ENCODE measurements around the gene C1orf87. TPM values are rescaled to one million over a fixed set of nuclear protein-coding genes. Genes with fewer than 3 reads are reported as not detected.

The C1orf87 gene
- total and polyA plus RNA-seq, 2 donors (not counting 3 experiments of a cell fraction or from before 2014, with no cell fraction given), result not detected

GRCh38 chr1:59947047-59947938, 126.3 kb downstream of the C1orf87 start:
- POLR2A ChIA-PET, result no interaction called here
- peak; percentile 84 to 85 for TF ChIP-seq CTCF (IDR thresholded peaks at IDR 0.05; ENCODE audit: extremely low read depth in 1 of 2, insufficient read depth in 1 of 2, low read depth in 1 of 2, low read length in 2 of 2)
- TF ChIP-seq POLR2A (IDR thresholded peaks at IDR 0.05; ENCODE audit: low read depth, low read length), result no peak
- Histone ChIP-seq H3K9ac (replicated peaks; ENCODE audit: extremely low read depth, insufficient read depth, low read length) (no peak overlapping the region), H3K36me3 (ENCODE audit: control insufficient read depth in 2 of 2, extremely low read depth in 1 of 2, insufficient read depth in 2 of 2, low read length in 2 of 2) (no peaks in the 10 kb centered on the region), H4K20me1 (replicated peaks; ENCODE audit: control insufficient read depth, extremely low read depth, insufficient read depth, low read length) (no peaks in the 10 kb centered on the region), H3K4me1 (ENCODE audit: control insufficient read depth, extremely low read depth, insufficient read depth, low read length) (no peaks in the 10 kb centered on the region), H3K79me2 (ENCODE audit: control insufficient read depth, insufficient read depth, low read length) (no peaks in the 10 kb centered on the region), H3K27me3 (ENCODE audit: control insufficient read depth in 2 of 2, insufficient read depth in 2 of 2, low read length in 2 of 2) (peaks cover 0 to 10% of the 10 kb centered on the region in 2 experiments), H3K27ac (ENCODE audit: insufficient read depth, low read depth, low read length) (no peak overlapping the region), H3K9me1 (replicated peaks; ENCODE audit: control insufficient read depth, extremely low read depth, insufficient read depth, low read length) (no peaks in the 10 kb centered on the region), H3K4me3 (replicated peaks in 1 of 3; ENCODE audit: insufficient read depth in 1 of 3, low read depth in 1 of 3, low read length in 3 of 3) (no peak overlapping the region), H2AFZ (ENCODE audit: low read depth, low read length) (no peak overlapping the region), H3K4me2 (ENCODE audit: insufficient read depth, low read length) (no peak overlapping the region), H3K9me3 (replicated peaks; ENCODE audit: control insufficient read depth, insufficient read depth, low read length) (no peaks in the 10 kb centered on the region)
- FAIRE-seq (peak; percentile 88), DNase-seq (ENCODE audit: low read depth, low spot score) (peak; percentile 67)
- CTCF ChIA-PET, result interaction anchor here (0.5 to 3.8 kb wide), 57 partner anchors 9 to 1433 kb away, joined by 3 to 366 read pairs (median 5); partner anchors contain the start of gene CYP2J2
- no TSS peak for BruUV-seq (replicated peaks)
- intact Hi-C loops (cut with micrococcal nuclease), result loop anchor here (1.0 to 5.0 kb wide), 5 partner anchors 44 to 1431 kb away; no protein-coding TSS in a partner anchor
- dilution Hi-C loops (cut with MboI; ENCODE audit: extremely low pct_ligation_motif_present, low sequenced_read_pairs), result no loop called here

- H3K4me2 ChIP-seq (ENCODE audit: insufficient read depth, low read length), result no peak overlapping the region
- no peak overlapping the region for H3K9ac ChIP-seq (replicated peaks; ENCODE audit: extremely low read depth, insufficient read depth, low read length)
- dilution Hi-C loops (cut with MboI; ENCODE audit: extremely low pct_ligation_motif_present, low sequenced_read_pairs) (no loop called here), intact Hi-C loops (cut with micrococcal nuclease) (loop anchor here (5.0 kb wide), 1 partner anchor 1203 kb away; no protein-coding TSS in a partner anchor)
- no peak overlapping the region for H3K27ac ChIP-seq (ENCODE audit: insufficient read depth, low read depth, low read length)
- H3K36me3 ChIP-seq (ENCODE audit: control insufficient read depth in 2 of 2, extremely low read depth in 1 of 2, insufficient read depth in 2 of 2, low read length in 2 of 2), result no peaks in the 10 kb centered on the region
- no peak for TF ChIP-seq GATA2 (IDR thresholded peaks at IDR 0.05; ENCODE audit: insufficient read depth, insufficient read length, low read depth, low read length)
- TF ChIP-seq CTCF (IDR thresholded peaks at IDR 0.05; ENCODE audit: extremely low read depth in 1 of 2, insufficient read depth in 1 of 2, low read depth in 1 of 2, low read length in 2 of 2), result no peak
- no peak for TF ChIP-seq MYC (IDR thresholded peaks at IDR 0.05; ENCODE audit: low read depth, low read length)
- TF ChIP-seq FOS (IDR thresholded peaks at IDR 0.05; ENCODE audit: borderline replicate concordance, insufficient read depth, low read length), result no peak
- no peak for TF ChIP-seq JUN (IDR thresholded peaks at IDR 0.05; ENCODE audit: borderline replicate concordance, insufficient read depth, insufficient read length, low read depth)
- FAIRE-seq (no peak), DNase-seq (ENCODE audit: low read depth, low spot score) (no peak)
- H4K20me1 ChIP-seq (replicated peaks; ENCODE audit: control insufficient read depth, extremely low read depth, insufficient read depth, low read length), result no peaks in the 10 kb centered on the region
- CTCF ChIA-PET, result interaction anchor here (1.0 to 3.8 kb wide), 10 partner anchors 8 to 182 kb away, joined by 3 to 366 read pairs (median 11); no protein-coding TSS in a partner anchor
- no peak overlapping the region for H2AFZ ChIP-seq (ENCODE audit: low read depth, low read length)
- H3K79me2 ChIP-seq (ENCODE audit: control insufficient read depth, insufficient read depth, low read length), result no peaks in the 10 kb centered on the region
- POLR2A ChIA-PET, result no interaction called here
- H3K4me3 ChIP-seq (replicated peaks in 1 of 3; ENCODE audit: insufficient read depth in 1 of 3, low read depth in 1 of 3, low read length in 3 of 3), result no peak overlapping the region
- H3K9me1 ChIP-seq (replicated peaks; ENCODE audit: control insufficient read depth, extremely low read depth, insufficient read depth, low read length), result no peaks in the 10 kb centered on the region
- BruUV-seq (replicated peaks), result no TSS peak
- no peaks in the 10 kb centered on the region for H3K9me3 ChIP-seq (replicated peaks; ENCODE audit: control insufficient read depth, insufficient read depth, low read length)
- no peaks in the 10 kb centered on the region for H3K4me1 ChIP-seq (ENCODE audit: control insufficient read depth, extremely low read depth, insufficient read depth, low read length)
- peaks cover 0 to 10% of the 10 kb centered on the region in 2 experiments for H3K27me3 ChIP-seq (ENCODE audit: control insufficient read depth in 2 of 2, insufficient read depth in 2 of 2, low read length in 2 of 2)
These were observed 127.8 kb downstream of the C1orf87 start for GRCh38 chr1:59945790-59946189.

Measured in endothelial cell of umbilical vein (primary cell).